ENCODE results near the gene NOD1. TPM values are rescaled to one million over a fixed set of nuclear protein-coding genes. Genes with fewer than 3 reads are reported as not detected.

NOD1 gene
- total and polyA plus RNA-seq, 4 experiments from 2014 or later, result 5.3 to 21.3 (median 14.0) TPM

DNA sequence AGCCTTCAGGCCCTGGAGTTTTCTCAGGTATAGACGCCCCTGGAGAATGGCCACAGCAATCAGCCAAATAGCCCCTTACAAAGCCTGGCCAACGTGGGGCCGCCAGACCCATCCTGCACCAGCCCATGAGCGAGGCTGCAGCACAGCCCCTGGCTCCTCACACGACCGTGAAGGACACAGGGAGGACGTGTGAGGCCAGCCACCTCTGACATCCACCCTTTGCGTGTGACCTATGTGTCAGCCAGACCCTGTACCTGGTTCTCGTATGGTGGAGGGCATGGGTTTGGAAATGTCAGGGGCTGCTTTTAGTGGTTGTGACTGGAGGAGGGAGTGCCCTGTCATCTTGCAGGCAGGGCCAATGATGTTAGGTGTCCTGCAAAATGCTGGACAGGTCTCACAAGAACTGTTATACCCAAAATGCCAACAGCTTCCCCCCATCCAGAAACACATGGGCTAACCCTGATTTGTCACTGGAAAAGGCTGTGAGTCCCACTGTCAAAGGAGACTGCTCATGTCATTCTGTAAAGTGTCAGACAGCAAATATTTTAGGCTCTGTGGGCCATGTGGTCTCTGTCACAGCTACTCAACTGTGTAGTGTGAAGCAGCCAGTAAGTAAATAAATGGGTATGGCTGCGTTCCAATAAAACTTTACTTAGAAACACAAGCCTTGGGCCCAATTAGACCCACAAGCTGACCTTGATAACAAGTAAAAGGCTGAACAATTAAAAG, 30.0 kb downstream of the NOD1 start:
- H3K4me1 Mint-ChIP-seq, result peaks cover 2 to 10% (median 4%) of the 10 kb centered on the region in 4 donors
- CTCF ChIA-PET (ENCODE audit: partially characterized antibody), result interaction anchor here (1.5 kb wide), 1 partner anchor 25 kb away, joined by 3 read pairs; no protein-coding TSS in a partner anchor
- H3K36me3 ChIP-seq (ENCODE audit: insufficient read depth, low read length), result peaks cover 22% of the 10 kb centered on the region

DNA sequence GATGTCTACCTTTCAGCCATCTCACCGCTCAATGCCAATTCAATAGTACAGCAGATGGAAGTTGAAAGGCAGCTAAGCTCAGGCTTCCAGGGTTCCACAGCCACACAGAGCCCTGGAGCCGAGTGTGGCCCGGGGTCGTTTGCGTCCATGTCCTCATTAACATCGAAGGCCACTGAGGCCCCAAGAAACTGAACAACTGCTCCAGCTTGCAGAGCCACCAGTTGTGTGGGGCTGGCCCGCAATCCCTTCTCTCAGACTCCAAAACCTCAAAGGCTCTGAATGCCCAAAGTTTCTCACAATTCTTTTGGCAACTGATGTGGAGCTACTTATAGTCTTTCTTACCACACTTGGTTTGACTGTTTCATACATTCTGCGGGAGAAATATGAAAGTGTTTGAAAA, 31.1 kb downstream of the NOD1 start:
- peaks cover 0 to 4% (median 0%) of the 10 kb centered on the region in 8 donors for H3K9me3 Mint-ChIP-seq
- no peaks in the 10 kb centered on the region for H3K27me3 Mint-ChIP-seq
- H3K4me1 Mint-ChIP-seq, result peaks cover 2 to 10% (median 4%) of the 10 kb centered on the region in 4 donors
- no peaks in the 10 kb centered on the region for H3K27me3 ChIP-seq (ENCODE audit: insufficient read depth, low read length)
- POLR2A ChIA-PET (ENCODE audit: partially characterized antibody), result interaction anchor here (1.1 kb wide), 1 partner anchor 9 kb away, joined by 3 read pairs; no protein-coding TSS in a partner anchor
- CTCF ChIA-PET (ENCODE audit: partially characterized antibody), result interaction anchor here (1.5 kb wide), 1 partner anchor 27 kb away, joined by 3 read pairs; no protein-coding TSS in a partner anchor
- peak overlapping the region in 1 of 7 donors; percentile 15 for H3K27ac Mint-ChIP-seq
- DNase-seq, result no peak
- no peak overlapping the region for H3K27ac ChIP-seq (ENCODE audit: low read depth, low read length)
- H3K4me1 ChIP-seq (ENCODE audit: insufficient read depth, low read length), result peaks cover 6% of the 10 kb centered on the region
- H3K4me3 ChIP-seq (ENCODE audit: low read length in 2 of 2), result no peak overlapping the region
- intact Hi-C loops (cut with micrococcal nuclease), result no loop called here
- H3K36me3 Mint-ChIP-seq, result peaks cover 37 to 43% of the 10 kb centered on the region in 2 donors
- H3K36me3 ChIP-seq (ENCODE audit: insufficient read depth, low read length), result peaks cover 17% of the 10 kb centered on the region
- H3K4me3 Mint-ChIP-seq, result no peak overlapping the region
- H3K9me3 ChIP-seq (ENCODE audit: control insufficient read depth in 1 of 2, low read length in 2 of 2), result no peaks in the 10 kb centered on the region

More for the DNA sequence above, 30.0 kb downstream of the NOD1 start:
- Histone ChIP-seq H3K9me3 (ENCODE audit: control insufficient read depth in 1 of 2, low read length in 2 of 2) (no peaks in the 10 kb centered on the region), H3K27ac (ENCODE audit: low read depth, low read length) (no peak overlapping the region), H3K27me3 (ENCODE audit: insufficient read depth, low read length) (no peaks in the 10 kb centered on the region), H3K4me3 (ENCODE audit: low read length in 2 of 2) (no peak overlapping the region), H3K4me1 (ENCODE audit: insufficient read depth, low read length) (peaks cover 6% of the 10 kb centered on the region)
- Mint-ChIP-seq H3K9me3 (peaks cover 0 to 4% (median 0%) of the 10 kb centered on the region in 8 donors), H3K27me3 (no peaks in the 10 kb centered on the region), H3K36me3 (peaks cover 44 to 53% of the 10 kb centered on the region in 2 donors), H3K4me3 (no peak overlapping the region), H3K27ac (no peak overlapping the region)
- intact Hi-C loops (cut with micrococcal nuclease), result no loop called here
- POLR2A ChIA-PET (ENCODE audit: partially characterized antibody), result no interaction called here
- DNase-seq, result no peak

DNA sequence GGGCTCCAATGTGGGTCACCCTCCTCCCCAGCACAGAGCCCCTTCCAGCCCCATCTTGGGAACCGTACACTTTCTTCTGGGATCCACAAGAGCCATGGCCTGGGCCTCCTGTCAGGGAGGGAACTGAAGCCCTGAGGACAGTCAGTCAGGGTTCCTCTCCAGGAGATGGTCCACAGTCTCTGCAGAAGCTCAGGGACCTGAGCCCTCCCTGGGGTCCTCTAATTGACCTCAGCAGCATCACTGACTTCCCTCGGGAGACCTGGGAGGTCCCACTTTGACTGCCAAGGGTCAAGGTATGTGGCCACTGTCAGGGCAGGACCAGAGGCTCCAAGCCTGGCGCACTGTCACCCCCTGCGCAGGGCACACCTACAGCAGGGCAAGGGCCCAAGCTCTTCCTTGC, 32.3 kb downstream of the NOD1 start:
- Mint-ChIP-seq H3K9me3 (peaks cover 0 to 4% (median 0%) of the 10 kb centered on the region in 8 donors), H3K27ac (peak overlapping the region in 2 of 7 donors; percentile 38 to 85), H3K4me3 (peak overlapping the region in 2 of 8 donors; percentile 4 to 36), H3K4me1 (peaks cover 2 to 10% (median 4%) of the 10 kb centered on the region in 4 donors), H3K27me3 (no peaks in the 10 kb centered on the region), H3K36me3 (peaks cover 34 to 39% of the 10 kb centered on the region in 2 donors)
- Histone ChIP-seq H3K36me3 (ENCODE audit: insufficient read depth, low read length) (peaks cover 7% of the 10 kb centered on the region), H3K4me3 (ENCODE audit: low read length in 2 of 2) (no peak overlapping the region), H3K4me1 (ENCODE audit: insufficient read depth, low read length) (peaks cover 6% of the 10 kb centered on the region), H3K27ac (ENCODE audit: low read depth, low read length) (no peak overlapping the region), H3K9me3 (ENCODE audit: control insufficient read depth in 1 of 2, low read length in 2 of 2) (no peaks in the 10 kb centered on the region), H3K27me3 (ENCODE audit: insufficient read depth, low read length) (no peaks in the 10 kb centered on the region)
- CTCF ChIA-PET (ENCODE audit: partially characterized antibody), result interaction anchor here (0.8 to 1.3 kb wide), 3 partner anchors 117 to 171 kb away, joined by 3 to 4 read pairs (median 3); no protein-coding TSS in a partner anchor
- no peak for DNase-seq
- POLR2A ChIA-PET (ENCODE audit: partially characterized antibody), result no interaction called here
- intact Hi-C loops (cut with micrococcal nuclease), result no loop called here

DNA sequence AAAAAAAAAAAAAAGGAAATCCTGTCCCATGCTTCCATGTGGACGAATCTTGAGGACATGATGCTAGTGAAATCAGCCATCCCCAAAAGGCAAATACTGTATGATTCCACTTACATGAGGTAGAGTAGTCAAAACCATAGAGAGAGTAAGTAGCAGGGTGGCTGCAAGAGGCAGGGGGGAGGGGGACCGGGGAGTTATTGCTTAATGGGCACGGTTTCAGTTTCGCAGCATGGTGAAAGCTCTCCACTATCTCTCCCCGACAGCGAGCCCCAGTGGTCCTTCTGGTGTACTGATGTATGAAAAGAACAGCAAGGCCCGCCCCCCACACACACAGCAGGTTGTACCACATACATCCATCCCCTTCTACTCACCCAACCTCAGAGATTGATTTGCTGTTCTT, 32.8 kb downstream of the NOD1 start:
- no peak overlapping the region for H3K4me3 ChIP-seq (ENCODE audit: low read length in 2 of 2)
- H3K27me3 ChIP-seq (ENCODE audit: insufficient read depth, low read length), result no peaks in the 10 kb centered on the region
- H3K4me1 Mint-ChIP-seq, result peaks cover 2 to 10% (median 4%) of the 10 kb centered on the region in 4 donors
- peaks cover 0 to 4% (median 0%) of the 10 kb centered on the region in 8 donors for H3K9me3 Mint-ChIP-seq
- CTCF ChIA-PET (ENCODE audit: partially characterized antibody), result interaction anchor here (0.8 to 1.3 kb wide), 2 partner anchors 118 to 167 kb away, joined by 3 to 4 read pairs; no protein-coding TSS in a partner anchor
- peak overlapping the region in 4 of 7 donors; percentile 30 to 85 (median 50) for H3K27ac Mint-ChIP-seq
- intact Hi-C loops (cut with micrococcal nuclease), result no loop called here
- no peaks in the 10 kb centered on the region for H3K27me3 Mint-ChIP-seq
- H3K27ac ChIP-seq (ENCODE audit: low read depth, low read length), result no peak overlapping the region
- peaks cover 6% of the 10 kb centered on the region for H3K4me1 ChIP-seq (ENCODE audit: insufficient read depth, low read length)
- H3K36me3 ChIP-seq (ENCODE audit: insufficient read depth, low read length), result peaks cover 6% of the 10 kb centered on the region
- H3K9me3 ChIP-seq (ENCODE audit: control insufficient read depth in 1 of 2, low read length in 2 of 2), result no peaks in the 10 kb centered on the region
- POLR2A ChIA-PET (ENCODE audit: partially characterized antibody), result no interaction called here
- H3K4me3 Mint-ChIP-seq, result peak overlapping the region in 3 of 8 donors; percentile 4 to 42 (median 36)
- peak; percentile 38 to 80 (median 63) for DNase-seq
- peaks cover 31 to 37% of the 10 kb centered on the region in 2 donors for H3K36me3 Mint-ChIP-seq

DNA sequence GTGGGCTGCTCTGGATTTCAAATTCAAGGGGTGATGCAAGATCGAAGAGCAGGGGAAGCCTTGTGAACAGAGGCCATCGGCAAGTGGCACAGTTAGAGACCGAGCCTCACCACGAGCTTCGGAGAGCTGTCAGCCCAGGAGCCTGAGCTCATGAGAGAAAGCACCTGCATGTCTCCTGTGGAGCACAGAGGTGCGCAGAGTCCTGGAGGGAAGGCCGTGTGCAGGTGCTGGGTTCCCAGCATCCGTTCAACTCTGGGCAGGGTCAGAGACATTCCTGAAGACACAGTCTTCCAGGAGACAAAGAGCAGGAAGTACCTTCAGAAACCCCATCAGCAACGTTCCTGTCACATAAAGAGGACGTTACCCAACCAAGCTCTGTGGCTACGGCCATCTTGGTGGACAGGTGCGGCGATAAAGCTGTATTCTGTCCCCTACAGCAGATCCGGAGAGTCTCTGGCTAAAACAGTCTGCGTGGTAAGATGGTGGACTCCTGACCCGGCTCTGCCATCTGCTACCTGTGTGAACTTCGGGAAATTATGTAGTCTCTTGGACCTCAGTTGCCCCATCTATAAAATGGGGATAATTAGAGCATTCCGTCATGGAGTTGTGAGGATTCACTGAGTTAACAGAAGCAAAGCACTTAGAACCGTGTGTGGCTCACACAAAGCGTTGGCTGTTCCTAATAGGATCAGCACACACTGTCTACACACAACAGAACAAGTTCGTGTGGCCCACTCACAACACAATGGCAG, 40.6 kb downstream of the NOD1 start:
- DNase-seq, result no peak
- H3K36me3 ChIP-seq (ENCODE audit: insufficient read depth, low read length), result peaks cover 20% of the 10 kb centered on the region
- ChIA-PET CTCF (ENCODE audit: partially characterized antibody) (no interaction called here), POLR2A (ENCODE audit: partially characterized antibody) (interaction anchor here (0.7 kb wide), 1 partner anchor 10 kb away, joined by 3 read pairs; no protein-coding TSS in a partner anchor)
- peaks cover 50 to 54% of the 10 kb centered on the region in 2 donors for H3K36me3 Mint-ChIP-seq
- H3K4me1 Mint-ChIP-seq, result peaks cover 0 to 3% (median 0%) of the 10 kb centered on the region in 4 donors
- H3K4me3 ChIP-seq (ENCODE audit: low read length in 2 of 2), result no peak overlapping the region
- H3K27ac ChIP-seq (ENCODE audit: low read depth, low read length), result no peak overlapping the region
- intact Hi-C loops (cut with micrococcal nuclease), result no loop called here
- H3K27me3 Mint-ChIP-seq, result no peaks in the 10 kb centered on the region
- no peaks in the 10 kb centered on the region for H3K9me3 ChIP-seq (ENCODE audit: control insufficient read depth in 1 of 2, low read length in 2 of 2)
- peaks cover 0 to 3% (median 0%) of the 10 kb centered on the region in 8 donors for H3K9me3 Mint-ChIP-seq
- H3K4me3 Mint-ChIP-seq, result no peak overlapping the region
- peak overlapping the region in 1 of 7 donors; percentile 13 for H3K27ac Mint-ChIP-seq
- no peaks in the 10 kb centered on the region for H3K4me1 ChIP-seq (ENCODE audit: insufficient read depth, low read length)
- H3K27me3 ChIP-seq (ENCODE audit: insufficient read depth, low read length), result no peaks in the 10 kb centered on the region

DNA sequence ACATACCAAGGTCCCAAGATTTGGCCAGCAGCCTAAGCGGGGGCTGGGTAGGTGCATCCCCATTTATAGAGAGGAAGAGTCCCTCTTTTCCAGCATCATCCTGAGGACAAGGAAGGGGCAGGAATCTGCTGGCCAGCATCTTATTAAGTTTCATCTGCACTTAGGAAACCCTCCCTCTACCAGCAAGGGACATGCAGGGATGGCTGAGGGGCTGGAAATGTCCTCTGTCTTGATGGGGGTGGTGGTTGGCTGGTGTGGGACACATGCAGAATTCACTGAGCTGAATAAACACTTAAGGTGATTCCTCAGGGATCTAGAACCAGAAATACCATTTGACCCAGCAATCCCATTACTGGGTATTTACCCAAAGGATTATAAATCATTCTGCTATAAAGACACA, 42.1 kb downstream of the NOD1 start:
- ChIA-PET POLR2A (ENCODE audit: partially characterized antibody) (no interaction called here), CTCF (ENCODE audit: partially characterized antibody) (no interaction called here)
- H3K9me3 Mint-ChIP-seq, result peaks cover 0 to 3% (median 0%) of the 10 kb centered on the region in 8 donors
- no peaks in the 10 kb centered on the region for H3K9me3 ChIP-seq (ENCODE audit: control insufficient read depth in 1 of 2, low read length in 2 of 2)
- H3K4me3 Mint-ChIP-seq, result no peak overlapping the region
- H3K36me3 ChIP-seq (ENCODE audit: insufficient read depth, low read length), result peaks cover 20% of the 10 kb centered on the region
- no peaks in the 10 kb centered on the region for H3K4me1 ChIP-seq (ENCODE audit: insufficient read depth, low read length)
- intact Hi-C loops (cut with micrococcal nuclease), result no loop called here
- H3K27me3 ChIP-seq (ENCODE audit: insufficient read depth, low read length), result no peaks in the 10 kb centered on the region
- no peak overlapping the region for H3K27ac Mint-ChIP-seq
- no peak overlapping the region for H3K4me3 ChIP-seq (ENCODE audit: low read length in 2 of 2)
- DNase-seq, result no peak
- H3K4me1 Mint-ChIP-seq, result peaks cover 0 to 3% (median 0%) of the 10 kb centered on the region in 4 donors
- no peaks in the 10 kb centered on the region for H3K27me3 Mint-ChIP-seq
- H3K27ac ChIP-seq (ENCODE audit: low read depth, low read length), result no peak overlapping the region
- H3K36me3 Mint-ChIP-seq, result peaks cover 60 to 67% of the 10 kb centered on the region in 2 donors

DNA sequence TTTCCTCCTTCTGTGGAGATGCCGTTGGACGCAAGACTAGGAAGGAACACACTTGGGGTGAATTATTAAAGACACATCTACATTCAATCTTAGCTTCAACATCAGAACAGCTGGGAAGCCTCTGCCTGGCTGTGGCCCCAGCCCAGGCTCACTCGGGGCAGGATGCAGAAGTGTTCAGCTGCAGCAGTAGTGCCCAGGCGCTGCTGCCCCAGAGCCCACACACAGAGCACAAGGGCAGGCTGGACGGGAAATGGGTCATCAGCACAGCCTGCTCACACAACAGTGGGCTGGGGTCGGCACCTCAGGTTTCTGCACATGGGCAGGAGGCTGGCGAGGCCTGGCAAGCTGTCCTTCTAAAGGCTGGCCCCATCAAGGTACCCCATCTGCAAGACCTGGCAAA, 42.5 kb downstream of the NOD1 start:
- DNase-seq, result no peak
- Mint-ChIP-seq H3K27me3 (no peaks in the 10 kb centered on the region), H3K4me1 (peaks cover 0 to 3% (median 0%) of the 10 kb centered on the region in 4 donors), H3K27ac (no peak overlapping the region), H3K9me3 (peaks cover 0 to 3% (median 0%) of the 10 kb centered on the region in 8 donors), H3K4me3 (no peak overlapping the region), H3K36me3 (peaks cover 62 to 71% of the 10 kb centered on the region in 2 donors)
- intact Hi-C loops (cut with micrococcal nuclease), result no loop called here
- H3K9me3 ChIP-seq (ENCODE audit: control insufficient read depth in 1 of 2, low read length in 2 of 2), result no peaks in the 10 kb centered on the region
- H3K27me3 ChIP-seq (ENCODE audit: insufficient read depth, low read length), result no peaks in the 10 kb centered on the region
- peaks cover 20% of the 10 kb centered on the region for H3K36me3 ChIP-seq (ENCODE audit: insufficient read depth, low read length)
- ChIA-PET POLR2A (ENCODE audit: partially characterized antibody) (no interaction called here), CTCF (ENCODE audit: partially characterized antibody) (no interaction called here)
- H3K4me3 ChIP-seq (ENCODE audit: low read length in 2 of 2), result no peak overlapping the region
- H3K4me1 ChIP-seq (ENCODE audit: insufficient read depth, low read length), result no peaks in the 10 kb centered on the region
- no peak overlapping the region for H3K27ac ChIP-seq (ENCODE audit: low read depth, low read length)

Measured in CD4-positive, alpha-beta memory T cell (primary cell).